ENCODE measurements around the gene CFAP90.
A peak's percentile ranks its signal among the peaks of the same experiment; 100 is the strongest.

The CFAP90 gene

DNA sequence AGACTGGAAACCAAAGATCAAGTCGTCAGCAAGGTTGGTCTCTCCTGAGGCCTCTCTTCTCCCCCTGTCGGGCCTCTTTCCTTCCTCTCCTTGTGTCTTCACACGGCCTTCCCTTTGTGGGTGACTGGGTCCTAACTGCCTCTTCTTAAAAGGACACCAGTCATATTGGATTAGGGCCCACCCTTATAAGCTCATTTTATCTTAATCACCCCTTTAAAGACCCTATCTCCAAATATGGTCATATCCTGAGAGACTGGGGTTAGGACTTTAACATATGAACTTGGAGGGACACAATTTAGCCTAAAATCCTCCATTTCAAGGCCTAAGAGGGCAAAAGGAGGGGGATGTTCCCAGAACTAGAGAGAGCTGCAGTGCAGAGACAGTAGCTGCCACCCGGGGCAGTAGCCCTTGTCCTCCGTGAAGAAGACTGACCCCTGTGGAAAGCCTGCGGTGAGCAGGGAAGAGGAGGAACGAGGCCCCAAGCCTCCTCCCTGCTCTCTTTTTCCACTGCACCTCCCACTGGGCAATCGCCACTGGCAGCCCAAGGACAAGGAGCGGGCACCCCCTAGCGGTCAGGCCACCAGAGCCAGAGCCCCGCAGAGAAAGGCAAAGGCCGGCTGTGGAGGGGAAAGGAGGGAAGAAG lies 34.9 kb downstream of the CFAP90 start:
- H3K27ac ChIP-seq (ENCODE audit: low read depth, low read length): no peak overlapping the region
- H3K79me2 ChIP-seq (ENCODE audit: insufficient read depth, low read length): no peaks in the 10 kb centered on the region
- no peak overlapping the region for H2AFZ ChIP-seq (ENCODE audit: low read depth, low read length, severe bottlenecking)
- H4K20me1 ChIP-seq (ENCODE audit: low read depth, low read length): no peaks in the 10 kb centered on the region
- no peak overlapping the region for H3K9ac ChIP-seq (ENCODE audit: low read length)
- TF ChIP-seq, protein P1, sequence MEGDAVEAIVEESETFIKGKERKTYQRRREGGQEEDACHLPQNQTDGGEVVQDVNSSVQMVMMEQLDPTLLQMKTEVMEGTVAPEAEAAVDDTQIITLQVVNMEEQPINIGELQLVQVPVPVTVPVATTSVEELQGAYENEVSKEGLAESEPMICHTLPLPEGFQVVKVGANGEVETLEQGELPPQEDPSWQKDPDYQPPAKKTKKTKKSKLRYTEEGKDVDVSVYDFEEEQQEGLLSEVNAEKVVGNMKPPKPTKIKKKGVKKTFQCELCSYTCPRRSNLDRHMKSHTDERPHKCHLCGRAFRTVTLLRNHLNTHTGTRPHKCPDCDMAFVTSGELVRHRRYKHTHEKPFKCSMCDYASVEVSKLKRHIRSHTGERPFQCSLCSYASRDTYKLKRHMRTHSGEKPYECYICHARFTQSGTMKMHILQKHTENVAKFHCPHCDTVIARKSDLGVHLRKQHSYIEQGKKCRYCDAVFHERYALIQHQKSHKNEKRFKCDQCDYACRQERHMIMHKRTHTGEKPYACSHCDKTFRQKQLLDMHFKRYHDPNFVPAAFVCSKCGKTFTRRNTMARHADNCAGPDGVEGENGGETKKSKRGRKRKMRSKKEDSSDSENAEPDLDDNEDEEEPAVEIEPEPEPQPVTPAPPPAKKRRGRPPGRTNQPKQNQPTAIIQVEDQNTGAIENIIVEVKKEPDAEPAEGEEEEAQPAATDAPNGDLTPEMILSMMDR (IDR thresholded peaks at IDR 0.05; ENCODE audit: insufficient read depth, low read length, poor library complexity, severe bottlenecking): peak; percentile 80
- TF ChIP-seq EZH2phosphoT487 (conservative IDR thresholded peaks at IDR 0.05; ENCODE audit: low read length): no peak
- no peaks in the 10 kb centered on the region for H3K9me3 ChIP-seq (ENCODE audit: insufficient read depth, low read length)
- no peak overlapping the region for H3K4me2 ChIP-seq (ENCODE audit: low read depth, low read length, poor library complexity, severe bottlenecking)
- H3K4me3 ChIP-seq (ENCODE audit: insufficient read depth, low read length, poor library complexity, severe bottlenecking): no peak overlapping the region
- H3F3A ChIP-seq (ENCODE audit: insufficient read depth): no peaks in the 10 kb centered on the region
- H3K36me3 ChIP-seq (ENCODE audit: low read length): no peaks in the 10 kb centered on the region
- no peaks in the 10 kb centered on the region for H3K9me2 ChIP-seq (replicated peaks; ENCODE audit: insufficient read depth, low read length)
- no peaks in the 10 kb centered on the region for H3K27me3 ChIP-seq (ENCODE audit: low read length)

DNA sequence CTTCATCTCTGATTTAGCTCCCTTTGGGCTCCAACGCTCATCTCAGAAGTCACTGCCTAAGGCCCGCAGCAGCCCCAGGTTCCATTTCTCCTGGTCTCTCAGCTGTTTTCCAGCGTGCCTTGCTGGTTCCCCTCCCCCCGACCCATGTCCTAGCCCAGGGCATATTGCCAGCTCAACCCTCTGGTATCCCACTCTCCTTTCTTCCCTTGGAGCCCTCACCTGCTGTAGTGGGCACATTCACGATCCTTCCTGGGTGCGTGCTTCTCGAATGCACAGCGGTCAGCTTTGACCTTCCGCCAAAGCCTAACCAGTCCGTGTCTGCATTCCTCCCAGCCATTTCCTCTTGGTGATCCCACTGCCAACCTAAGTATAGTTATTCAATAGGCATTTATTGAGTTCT lies 36.1 kb downstream of the CFAP90 start:
- no peak overlapping the region for H2AFZ ChIP-seq (ENCODE audit: low read depth, low read length, severe bottlenecking)
- H3K9me3 ChIP-seq (ENCODE audit: insufficient read depth, low read length): no peaks in the 10 kb centered on the region
- H4K20me1 ChIP-seq (ENCODE audit: low read depth, low read length): no peaks in the 10 kb centered on the region
- no peaks in the 10 kb centered on the region for H3K9me2 ChIP-seq (replicated peaks; ENCODE audit: insufficient read depth, low read length)
- H3K4me3 ChIP-seq (ENCODE audit: insufficient read depth, low read length, poor library complexity, severe bottlenecking): no peak overlapping the region
- H3K4me2 ChIP-seq (ENCODE audit: low read depth, low read length, poor library complexity, severe bottlenecking): no peak overlapping the region
- H3F3A ChIP-seq (ENCODE audit: insufficient read depth): no peaks in the 10 kb centered on the region
- H3K36me3 ChIP-seq (ENCODE audit: low read length): no peaks in the 10 kb centered on the region
- H3K79me2 ChIP-seq (ENCODE audit: insufficient read depth, low read length): no peaks in the 10 kb centered on the region
- H3K9ac ChIP-seq (ENCODE audit: low read length): no peak overlapping the region
- no peaks in the 10 kb centered on the region for H3K27me3 ChIP-seq (ENCODE audit: low read length)
- TF ChIP-seq EZH2phosphoT487 (conservative IDR thresholded peaks at IDR 0.05; ENCODE audit: low read length): no peak
- TF ChIP-seq, protein P1 (IDR thresholded peaks at IDR 0.05; ENCODE audit: insufficient read depth, low read length, poor library complexity, severe bottlenecking): no peak
- H3K27ac ChIP-seq (ENCODE audit: low read depth, low read length): no peak overlapping the region

DNA sequence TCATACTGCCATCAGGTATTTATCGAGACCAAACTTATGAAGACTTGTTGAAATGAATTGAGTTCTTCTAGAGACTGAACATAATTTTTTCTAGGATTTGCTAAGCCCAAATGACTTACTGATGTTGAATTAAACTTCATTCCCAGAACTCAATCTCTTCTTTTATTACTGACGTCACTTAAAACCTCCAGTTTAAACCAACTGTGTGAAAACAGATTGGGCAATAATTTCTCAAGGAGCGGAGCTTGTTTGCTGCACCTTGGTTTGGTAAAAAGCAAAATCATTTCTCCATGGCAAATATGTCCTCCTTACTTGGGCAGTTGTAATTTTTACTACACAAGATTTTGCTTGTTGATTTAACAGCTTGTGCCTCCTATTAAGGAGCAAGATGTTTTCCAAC lies 37.4 kb downstream of the CFAP90 start:
- H3K4me3 ChIP-seq (ENCODE audit: insufficient read depth, low read length, poor library complexity, severe bottlenecking): no peak overlapping the region
- TF ChIP-seq, protein P1 (IDR thresholded peaks at IDR 0.05; ENCODE audit: insufficient read depth, low read length, poor library complexity, severe bottlenecking): no peak
- TF ChIP-seq EZH2phosphoT487 (conservative IDR thresholded peaks at IDR 0.05; ENCODE audit: low read length): no peak
- H3K9me2 ChIP-seq (replicated peaks; ENCODE audit: insufficient read depth, low read length): no peaks in the 10 kb centered on the region
- H3K9me3 ChIP-seq (ENCODE audit: insufficient read depth, low read length): no peaks in the 10 kb centered on the region
- H3K27ac ChIP-seq (ENCODE audit: low read depth, low read length): no peak overlapping the region
- H3K9ac ChIP-seq (ENCODE audit: low read length): no peak overlapping the region
- no peak overlapping the region for H3K4me2 ChIP-seq (ENCODE audit: low read depth, low read length, poor library complexity, severe bottlenecking)
- H3K27me3 ChIP-seq (ENCODE audit: low read length): no peaks in the 10 kb centered on the region
- no peak overlapping the region for H2AFZ ChIP-seq (ENCODE audit: low read depth, low read length, severe bottlenecking)
- no peaks in the 10 kb centered on the region for H3K36me3 ChIP-seq (ENCODE audit: low read length)
- no peaks in the 10 kb centered on the region for H4K20me1 ChIP-seq (ENCODE audit: low read depth, low read length)
- H3K79me2 ChIP-seq (ENCODE audit: insufficient read depth, low read length): no peaks in the 10 kb centered on the region
- no peaks in the 10 kb centered on the region for H3F3A ChIP-seq (ENCODE audit: insufficient read depth)
